ENCODE results near the gene LPP. TPM values are rescaled to one million over a fixed set of nuclear protein-coding genes. Genes with fewer than 3 reads are reported as not detected.

The LPP gene
- total RNA-seq, 4 donors from 2014 or later: 141 to 248 (median 185) TPM

DNA sequence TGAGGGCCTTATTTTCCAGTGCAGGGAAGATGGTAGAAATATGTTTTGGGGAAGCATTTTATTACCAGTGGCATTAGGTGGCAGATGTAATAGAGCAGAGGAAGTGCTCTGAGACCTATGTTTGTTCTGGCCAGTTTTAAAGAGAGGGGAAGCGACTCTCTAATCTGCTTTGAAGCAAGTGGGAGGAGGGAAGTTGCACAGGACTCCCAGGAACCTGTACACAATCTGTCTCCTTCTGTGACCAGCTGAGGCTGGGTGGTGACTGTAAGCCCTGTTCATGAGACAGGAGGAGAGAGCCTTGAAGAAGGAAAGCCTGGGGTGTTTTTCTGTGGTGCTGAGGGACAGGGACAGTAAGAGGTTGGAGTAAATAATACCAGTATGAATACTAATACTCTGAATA is 60.5 kb downstream of the LPP start:
- no peak for TF ChIP-seq CTCF (IDR thresholded peaks at IDR 0.05; ENCODE audit: low read depth)

- no peak for TF ChIP-seq CTCF (IDR thresholded peaks at IDR 0.05; ENCODE audit: low read depth)
Measured at GRCh38 chr3:188215129-188215528, 61.2 kb downstream of the LPP start.

DNA sequence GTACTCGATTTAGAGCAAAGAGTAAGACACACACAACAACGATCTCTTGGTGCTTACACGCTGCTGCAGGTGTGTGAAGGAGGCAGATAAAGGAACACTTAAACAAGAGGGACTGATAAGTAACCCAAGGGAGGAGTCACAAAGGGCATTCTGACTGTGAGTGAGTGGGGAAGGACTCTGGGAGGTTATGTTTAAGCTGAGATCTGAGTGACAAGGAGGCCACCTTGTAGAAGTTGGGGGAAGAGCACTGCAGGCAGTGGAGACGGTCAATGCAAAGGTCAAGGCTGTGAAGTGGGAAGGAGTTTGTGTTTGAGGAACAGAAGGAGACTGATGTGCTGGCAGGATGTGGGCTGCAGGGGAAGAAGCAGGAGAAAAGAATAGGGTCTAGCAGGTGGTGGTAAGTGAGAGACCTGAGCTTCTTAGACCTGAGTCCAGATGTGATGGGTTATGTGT is 63.1 kb downstream of the LPP start:
- TF ChIP-seq CTCF (IDR thresholded peaks at IDR 0.05; ENCODE audit: low read depth): no peak

- no peak for TF ChIP-seq CTCF (IDR thresholded peaks at IDR 0.05; ENCODE audit: low read depth)
Measured at GRCh38 chr3:188217726-188218125, 63.8 kb downstream of the LPP start.

DNA sequence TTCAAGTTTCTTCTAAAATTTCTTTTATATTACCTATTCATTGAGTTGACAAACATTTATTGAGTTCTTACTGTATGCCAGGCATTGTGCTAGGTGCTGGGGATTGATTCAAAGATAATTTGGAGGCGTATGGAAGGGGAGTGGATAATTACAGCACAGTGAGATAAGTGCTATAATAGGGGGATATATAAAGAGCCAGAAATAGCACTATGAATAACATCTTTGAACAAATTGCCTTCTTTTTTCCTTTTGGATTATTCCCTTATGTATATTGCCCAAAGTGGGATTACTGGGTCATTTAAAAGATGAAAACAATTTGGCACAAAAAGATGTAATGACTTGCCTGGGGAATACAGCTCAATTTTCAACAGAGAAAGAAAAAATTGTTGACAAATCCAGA is 64.6 kb downstream of the LPP start:
- TF ChIP-seq CTCF (IDR thresholded peaks at IDR 0.05; ENCODE audit: low read depth): no peak

DNA sequence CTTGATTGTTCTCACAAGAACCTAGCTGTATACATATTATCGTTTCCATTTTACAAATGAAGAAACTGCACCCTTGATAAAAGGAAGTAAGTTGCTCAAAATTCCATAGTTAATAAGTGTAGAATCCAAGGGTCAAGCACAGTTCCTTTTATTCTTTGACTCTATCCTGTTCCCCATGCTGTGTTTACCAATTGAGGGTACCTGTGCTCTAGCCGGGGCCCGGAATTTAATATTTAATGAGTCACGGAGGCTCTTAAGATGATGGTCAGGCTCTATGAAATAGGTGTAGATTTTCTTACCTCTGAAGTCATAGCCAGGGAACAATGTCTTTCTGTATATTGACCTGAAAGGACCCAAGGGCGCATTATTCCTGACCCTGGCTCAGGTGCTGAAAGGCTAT is 65.2 kb downstream of the LPP start:
- TF ChIP-seq CTCF (IDR thresholded peaks at IDR 0.05; ENCODE audit: low read depth): no peak

- no peak for TF ChIP-seq CTCF (IDR thresholded peaks at IDR 0.05; ENCODE audit: low read depth)
Measured at GRCh38 chr3:188220097-188220788, 66.3 kb downstream of the LPP start.
